Fibroblast of villous mesenchyme (primary cell): ENCODE data around the gene LOXHD1. TPM values are rescaled to one million over a fixed set of nuclear protein-coding genes. Genes with fewer than 3 reads are reported as not detected.

Experiments
- DNase-seq: peaks from one replicate; pipeline ENCODE4 v3.0.0-alpha.2; 2010; ENCODE audit warnings: low read depth
- H3K4me3 ChIP-seq: 2 replicates; pipeline ENCODE4 v1.5.1; 2011; ENCODE audit warnings: low read depth, mild to moderate bottlenecking, low read length
- total RNA-seq: library from RNA; depleted of rRNA; stranded (reverse); fragments of >200 nt; gene quantifications from 2 replicates; pipeline ENCODE4 v1.2.3, GENCODE V29; 2012
- TF ChIP-seq, protein P1 (sequence below): IDR thresholded peaks from 2 replicates; pipeline ENCODE4 v1.5.1; 2012; ENCODE audit warnings: low read depth, mild to moderate bottlenecking, low read length; ENCODE audit not compliant: insufficient read depth

The LOXHD1 gene
- total RNA-seq, 1 donor: not detected

DNA sequence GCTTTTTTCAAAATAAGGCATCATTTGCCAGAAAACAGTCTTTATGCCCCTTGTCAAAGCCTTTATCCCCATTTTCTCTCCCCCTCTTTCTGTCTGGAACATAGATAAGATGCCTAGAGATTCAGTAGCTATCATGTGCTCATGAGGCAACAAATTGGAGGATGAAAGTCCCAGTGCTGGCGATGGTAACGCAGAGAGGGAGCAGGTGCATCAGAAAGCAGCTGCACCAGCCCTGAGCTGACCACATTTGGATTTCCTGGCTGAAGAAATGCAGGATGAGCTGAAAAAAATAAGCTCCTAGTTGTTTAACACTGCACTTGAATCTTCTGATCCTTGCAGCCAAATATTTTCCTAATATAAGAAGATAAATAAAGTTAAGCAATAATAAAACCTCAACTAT, 48.0 kb downstream of the LOXHD1 start:
- TF ChIP-seq, protein P1, sequence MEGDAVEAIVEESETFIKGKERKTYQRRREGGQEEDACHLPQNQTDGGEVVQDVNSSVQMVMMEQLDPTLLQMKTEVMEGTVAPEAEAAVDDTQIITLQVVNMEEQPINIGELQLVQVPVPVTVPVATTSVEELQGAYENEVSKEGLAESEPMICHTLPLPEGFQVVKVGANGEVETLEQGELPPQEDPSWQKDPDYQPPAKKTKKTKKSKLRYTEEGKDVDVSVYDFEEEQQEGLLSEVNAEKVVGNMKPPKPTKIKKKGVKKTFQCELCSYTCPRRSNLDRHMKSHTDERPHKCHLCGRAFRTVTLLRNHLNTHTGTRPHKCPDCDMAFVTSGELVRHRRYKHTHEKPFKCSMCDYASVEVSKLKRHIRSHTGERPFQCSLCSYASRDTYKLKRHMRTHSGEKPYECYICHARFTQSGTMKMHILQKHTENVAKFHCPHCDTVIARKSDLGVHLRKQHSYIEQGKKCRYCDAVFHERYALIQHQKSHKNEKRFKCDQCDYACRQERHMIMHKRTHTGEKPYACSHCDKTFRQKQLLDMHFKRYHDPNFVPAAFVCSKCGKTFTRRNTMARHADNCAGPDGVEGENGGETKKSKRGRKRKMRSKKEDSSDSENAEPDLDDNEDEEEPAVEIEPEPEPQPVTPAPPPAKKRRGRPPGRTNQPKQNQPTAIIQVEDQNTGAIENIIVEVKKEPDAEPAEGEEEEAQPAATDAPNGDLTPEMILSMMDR: no peak
- DNase-seq: no peak
- H3K4me3 ChIP-seq: no peak overlapping the region

DNA sequence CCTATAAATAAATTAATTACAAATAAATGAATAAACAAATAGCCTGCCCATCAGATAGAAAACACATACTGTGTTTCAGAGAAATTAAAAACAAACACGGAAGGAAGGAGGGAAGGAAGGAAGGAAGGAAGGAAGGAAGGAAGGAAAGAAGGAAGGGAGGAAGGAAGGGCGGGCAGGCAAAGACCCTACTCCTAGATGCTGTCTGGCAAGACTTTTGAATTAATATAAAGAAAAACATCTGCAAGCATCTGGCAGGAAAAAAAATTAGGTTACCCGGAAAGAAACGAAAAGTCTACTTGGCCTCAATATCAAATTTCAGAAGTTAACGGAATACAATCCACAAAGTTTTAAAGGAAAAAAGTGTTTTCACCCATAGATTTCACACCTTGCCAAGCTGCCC, 49.1 kb downstream of the LOXHD1 start:
- TF ChIP-seq, protein P1: no peak
- H3K4me3 ChIP-seq: no peak overlapping the region
- no peak for DNase-seq

DNA sequence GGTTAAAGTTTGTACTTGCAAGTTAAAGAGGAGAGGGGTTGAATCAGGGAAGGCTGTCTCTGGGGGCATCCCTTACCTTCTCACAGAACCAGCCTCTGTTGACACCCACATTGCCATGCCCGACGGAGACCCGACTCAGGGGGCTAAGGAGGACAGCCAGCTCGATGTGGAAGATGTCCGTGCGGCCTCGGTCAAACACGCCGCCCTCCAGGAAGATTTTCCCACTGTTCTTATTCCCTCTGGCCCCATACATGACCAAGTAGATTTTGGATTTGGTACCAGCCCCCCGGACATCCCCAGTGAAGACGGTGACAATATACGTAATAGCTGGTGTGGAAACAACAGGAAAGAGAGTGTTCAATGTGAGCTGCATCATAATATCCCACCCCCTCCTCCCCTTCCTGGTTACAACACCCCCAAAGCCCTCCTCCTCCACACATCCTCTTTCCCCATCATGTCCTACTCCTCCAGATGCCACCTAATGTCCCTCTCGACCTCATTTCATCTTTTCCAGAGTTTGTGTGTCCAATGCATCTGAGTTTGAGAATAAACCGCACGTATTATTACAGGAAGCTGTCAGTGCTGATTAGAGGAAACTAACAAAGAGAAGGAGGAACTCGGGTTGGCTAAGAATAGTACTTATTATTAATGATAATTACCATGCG, 55.7 kb downstream of the LOXHD1 start:
- TF ChIP-seq, protein P1: no peak
- no peak overlapping the region for H3K4me3 ChIP-seq
- no peak for DNase-seq

DNA sequence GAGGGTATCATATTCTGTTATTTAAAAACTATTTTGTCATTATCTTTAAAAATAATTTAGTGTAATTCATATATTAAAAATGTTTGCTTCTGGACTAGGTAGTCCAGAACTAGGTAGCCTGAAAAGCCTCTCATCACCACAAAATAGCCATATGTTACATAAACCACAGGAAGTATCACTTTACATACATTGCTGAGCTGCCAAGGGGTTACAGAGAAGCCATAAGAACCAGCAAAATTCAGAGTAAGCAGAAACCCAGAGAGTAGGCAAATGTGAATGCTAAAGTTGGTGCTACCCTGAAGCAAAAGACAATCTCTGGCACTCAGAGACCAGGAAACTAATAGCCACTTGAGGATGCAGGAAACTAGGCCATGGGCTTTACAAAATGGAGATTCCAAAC, 60.9 kb downstream of the LOXHD1 start:
- DNase-seq: no peak

DNA sequence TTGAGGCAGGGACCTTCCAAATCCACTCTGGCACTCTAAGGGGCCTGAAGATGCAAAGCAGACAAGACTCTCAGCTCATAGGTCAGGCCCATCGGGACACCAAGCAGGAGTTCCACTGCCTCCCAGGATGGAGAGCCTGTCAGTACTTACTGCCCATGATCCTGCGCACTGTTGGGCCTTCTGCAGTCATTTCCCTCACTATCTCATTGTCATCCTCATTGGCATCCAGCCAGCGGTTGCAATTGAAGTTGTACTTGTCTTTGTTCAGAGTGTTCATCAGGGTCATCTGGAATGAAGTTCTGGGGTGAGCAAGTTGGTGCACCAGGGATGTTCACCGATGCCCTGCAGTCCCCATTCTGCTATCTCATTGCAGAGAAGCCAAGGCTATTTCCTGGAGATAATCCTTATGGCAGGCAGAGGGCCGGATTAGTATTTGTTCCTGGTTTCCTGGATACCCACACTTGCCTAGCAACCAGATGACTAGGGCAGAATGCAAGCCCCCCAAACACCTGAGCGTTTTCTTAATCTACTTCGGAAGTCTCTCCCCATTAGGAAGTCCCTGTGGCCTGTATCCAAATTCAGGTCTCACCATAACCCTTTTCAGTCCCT, 65.1 kb downstream of the LOXHD1 start:
- no peak for DNase-seq
- TF ChIP-seq, protein P1: no peak

More for the DNA sequence above, 60.9 kb downstream of the LOXHD1 start:
- no peak overlapping the region for H3K4me3 ChIP-seq
- TF ChIP-seq, protein P1: no peak

DNA sequence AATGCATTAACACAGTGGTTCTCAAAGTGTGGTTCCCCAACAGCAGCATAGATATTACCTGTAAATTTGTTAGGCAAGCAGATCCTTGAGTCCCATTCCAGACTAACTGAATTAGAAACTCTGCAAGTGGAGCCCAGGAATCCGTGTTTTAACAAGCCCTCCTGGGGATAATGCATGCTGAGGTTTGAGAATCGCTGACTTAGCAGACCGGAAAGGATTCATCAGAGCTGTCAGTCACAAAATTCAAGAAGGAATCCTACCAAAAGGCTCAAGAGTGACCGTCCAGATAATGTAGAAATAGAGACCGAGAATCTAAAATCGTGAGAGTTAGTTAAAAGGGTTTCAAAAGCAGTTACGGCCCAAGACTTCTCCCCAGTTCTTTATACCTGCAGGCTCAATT, 66.9 kb downstream of the LOXHD1 start:
- H3K4me3 ChIP-seq: no peak overlapping the region
- TF ChIP-seq, protein P1: no peak
- DNase-seq: no peak

More for the DNA sequence above, 65.1 kb downstream of the LOXHD1 start:
- H3K4me3 ChIP-seq: no peak overlapping the region
